ENCODE results near the gene VPS72.

Gene VPS72

DNA sequence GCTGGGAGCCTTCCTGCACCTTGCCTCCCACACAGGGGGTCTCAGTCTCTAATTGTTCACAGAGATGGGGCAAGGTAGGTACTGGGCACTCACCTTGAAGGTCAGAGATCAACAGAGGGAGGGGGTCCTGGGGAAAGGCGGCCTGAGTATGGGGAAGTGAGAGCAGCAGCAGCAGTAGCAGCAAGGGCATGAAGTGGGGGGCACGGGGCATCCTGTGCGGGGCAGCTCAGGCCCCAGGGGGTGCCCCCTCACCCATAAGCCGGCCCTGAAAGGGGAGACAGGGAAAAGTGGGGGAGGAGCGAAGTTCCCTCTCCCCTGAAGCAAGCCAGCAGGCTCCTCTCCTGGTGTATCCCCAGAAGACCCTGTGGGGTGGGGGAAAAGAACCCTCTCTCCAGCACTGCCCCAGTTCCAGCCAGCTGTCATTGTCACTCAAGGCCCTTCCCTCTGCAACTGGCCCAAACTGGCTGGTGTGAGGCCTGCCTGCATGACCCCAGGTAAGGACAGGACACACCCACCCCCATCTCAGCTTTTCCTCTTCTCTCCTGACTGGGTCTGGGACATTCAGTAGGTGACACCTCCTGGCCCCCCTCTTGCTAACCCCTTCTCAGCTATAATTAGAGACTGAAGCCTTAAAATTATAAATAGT lies 47.5 kb downstream of the VPS72 start:
- no peak for TF ChIP-seq GATA2 (IDR thresholded peaks at IDR 0.05; ENCODE audit: low read depth, low read length)
- no peak for TF ChIP-seq GATA3 (IDR thresholded peaks at IDR 0.05; ENCODE audit: low read depth, low read length)

DNA sequence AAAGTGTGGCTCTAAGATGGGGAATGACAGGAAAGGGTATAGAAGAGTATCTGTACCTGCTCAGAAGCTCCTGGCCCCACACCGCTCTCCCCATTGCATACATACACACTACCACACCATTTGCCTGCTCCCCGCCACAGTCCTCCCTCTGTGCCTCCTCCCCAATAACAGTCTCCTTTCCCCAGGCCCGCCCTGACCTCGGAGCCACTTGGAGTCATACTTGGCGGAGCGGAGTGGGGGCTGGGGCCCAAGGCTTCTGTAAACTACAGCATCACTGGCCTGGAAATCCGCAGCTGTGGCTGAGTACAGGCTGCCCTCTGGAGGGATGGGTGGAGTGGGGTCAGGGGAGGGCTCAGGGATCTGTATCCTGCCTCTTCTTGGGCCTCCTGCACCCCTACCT lies 52.2 kb downstream of the VPS72 start:
- TF ChIP-seq GATA3 (IDR thresholded peaks at IDR 0.05; ENCODE audit: low read depth, low read length): no peak

- TF ChIP-seq GATA2 (IDR thresholded peaks at IDR 0.05; ENCODE audit: low read depth, low read length): no peak
- TF ChIP-seq GATA3 (IDR thresholded peaks at IDR 0.05; ENCODE audit: low read depth, low read length): no peak
These were observed 54.3 kb downstream of the VPS72 start for GRCh38 chr1:151135433-151136385.

GRCh38 chr1:151134991-151135390 lies 55.0 kb downstream of the VPS72 start:
- TF ChIP-seq GATA2 (IDR thresholded peaks at IDR 0.05; ENCODE audit: low read depth, low read length) (no peak), GATA3 (IDR thresholded peaks at IDR 0.05; ENCODE audit: low read depth, low read length) (no peak)

- TF ChIP-seq GATA2 (IDR thresholded peaks at IDR 0.05; ENCODE audit: low read depth, low read length) (no peak), GATA3 (IDR thresholded peaks at IDR 0.05; ENCODE audit: low read depth, low read length) (no peak)
These were observed 55.6 kb downstream of the VPS72 start for GRCh38 chr1:151134396-151134795.

DNA sequence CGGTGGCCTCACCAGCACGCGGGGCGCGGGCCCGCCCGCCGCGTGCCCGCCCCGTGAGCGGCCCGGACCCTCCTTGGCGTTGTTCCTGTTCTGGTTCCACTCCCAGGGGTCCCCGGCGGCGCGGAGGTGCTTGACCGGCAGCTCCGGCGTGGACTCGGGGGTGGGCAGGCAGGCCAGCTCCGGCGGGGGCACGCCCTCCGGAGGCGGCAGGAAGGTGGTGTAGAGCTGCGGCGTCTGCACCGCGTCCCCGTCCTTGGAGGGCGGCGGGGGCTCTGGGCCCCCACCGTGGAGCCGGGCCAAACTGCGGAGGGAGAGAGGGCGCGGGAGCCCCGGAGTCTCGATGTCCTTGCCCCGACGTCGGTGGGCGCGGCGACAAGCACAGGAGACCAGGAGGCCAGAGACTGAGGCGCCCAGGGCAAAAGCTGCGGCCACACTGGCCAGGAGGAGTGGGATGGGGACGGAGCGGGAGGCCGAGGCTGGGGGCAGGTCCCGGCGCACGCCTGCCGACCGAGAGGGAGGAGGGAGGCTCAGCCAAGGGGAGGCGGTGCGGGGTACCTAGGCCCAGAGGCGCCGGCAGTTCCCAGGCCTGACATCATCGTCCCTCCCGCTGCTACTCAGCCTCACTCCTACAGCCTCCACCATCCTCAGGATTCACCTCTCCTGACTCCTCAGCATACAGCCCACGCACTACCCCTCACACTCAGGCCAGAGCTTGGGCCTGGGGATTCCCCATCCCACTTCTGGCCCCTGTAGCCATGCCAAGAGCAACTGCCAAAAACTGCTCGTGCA lies 56.8 kb downstream of the VPS72 start:
- TF ChIP-seq GATA2 (IDR thresholded peaks at IDR 0.05; ENCODE audit: low read depth, low read length) (no peak), GATA3 (IDR thresholded peaks at IDR 0.05; ENCODE audit: low read depth, low read length) (no peak)

GRCh38 chr1:151132335-151133017 lies 57.5 kb downstream of the VPS72 start:
- TF ChIP-seq GATA2 (IDR thresholded peaks at IDR 0.05; ENCODE audit: low read depth, low read length): no peak
- TF ChIP-seq GATA3 (IDR thresholded peaks at IDR 0.05; ENCODE audit: low read depth, low read length): no peak

DNA sequence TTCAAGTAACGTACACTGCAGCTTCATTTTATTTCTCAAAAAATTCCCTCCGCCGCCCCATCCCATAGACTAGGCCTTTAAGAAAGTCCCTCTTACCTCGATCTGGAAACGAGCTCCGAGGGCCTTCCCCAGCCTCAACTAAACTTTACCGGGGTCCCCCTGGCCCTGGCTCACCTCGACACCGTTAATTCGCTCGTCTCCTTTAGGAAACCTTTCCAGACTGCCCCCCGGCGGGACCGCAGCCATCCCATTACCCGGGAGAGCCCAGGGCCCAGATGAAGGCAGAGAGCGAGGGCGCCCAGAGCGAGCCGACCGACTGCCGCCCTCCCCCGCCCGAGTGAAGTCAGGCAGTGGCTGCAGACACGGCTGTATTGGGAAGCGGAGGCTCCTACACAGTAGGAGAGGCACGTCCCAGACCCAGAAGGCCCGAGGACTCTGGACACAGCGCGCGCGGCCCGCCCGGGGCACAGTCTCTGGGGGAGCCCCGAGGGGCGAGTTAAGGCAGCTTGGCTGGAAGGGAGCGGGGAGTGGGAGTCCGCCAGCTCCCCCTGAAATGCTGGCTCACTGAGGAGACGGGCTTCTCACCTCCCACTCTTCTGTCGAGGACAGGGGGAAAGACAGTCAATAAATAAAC lies 58.2 kb downstream of the VPS72 start:
- no peak for TF ChIP-seq GATA3 (IDR thresholded peaks at IDR 0.05; ENCODE audit: low read depth, low read length)
- no peak for TF ChIP-seq GATA2 (IDR thresholded peaks at IDR 0.05; ENCODE audit: low read depth, low read length)

DNA sequence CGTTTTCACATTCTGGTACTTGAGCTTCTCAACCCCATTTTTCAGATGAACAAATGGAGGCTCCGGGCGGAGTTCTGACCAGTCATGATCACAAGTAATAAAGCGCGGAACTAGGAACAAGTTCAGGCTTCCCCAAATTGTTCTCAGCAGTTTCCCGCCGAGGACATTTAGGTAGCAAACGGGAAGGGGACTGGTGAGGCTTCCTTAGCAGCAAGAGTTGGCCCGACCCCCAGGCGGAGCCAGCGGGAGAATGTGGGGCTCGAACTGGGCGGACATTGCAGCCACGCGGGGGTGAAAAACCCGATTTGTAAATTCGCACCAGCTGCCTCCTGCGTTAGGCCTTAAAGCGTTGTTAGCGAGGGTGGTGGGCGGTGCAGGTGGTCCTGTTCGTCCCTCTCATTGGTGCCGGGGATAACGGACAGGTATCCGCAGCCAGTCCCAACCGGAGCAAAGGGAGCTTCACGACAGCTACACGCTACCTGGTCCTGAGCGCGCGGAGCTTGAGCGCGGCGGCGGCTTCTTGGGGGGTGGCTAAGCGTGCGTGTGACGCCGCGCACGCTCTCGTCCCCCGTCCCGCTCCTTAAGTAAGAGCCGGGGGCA lies 58.9 kb downstream of the VPS72 start:
- no peak for TF ChIP-seq GATA2 (IDR thresholded peaks at IDR 0.05; ENCODE audit: low read depth, low read length)
- no peak for TF ChIP-seq GATA3 (IDR thresholded peaks at IDR 0.05; ENCODE audit: low read depth, low read length)

GRCh38 chr1:151128800-151129199 lies 61.2 kb downstream of the VPS72 start:
- TF ChIP-seq GATA3 (IDR thresholded peaks at IDR 0.05; ENCODE audit: low read depth, low read length) (no peak), GATA2 (IDR thresholded peaks at IDR 0.05; ENCODE audit: low read depth, low read length) (no peak)
